Dedifferentiated amniotic fluid mesenchymal stem cell (primary cell): ENCODE data around the gene CENPM.
A peak's percentile ranks its signal among the peaks of the same experiment; 100 is the strongest.
"Not testable (repeated sequence)": the region's sequence is repeated elsewhere in the genome, so short reads cannot be mapped to it uniquely, and the experiment has no call there.

ENCODE experiments used
- DNase-seq: peaks from one replicate; pipeline ENCODE4 v3.0.0-alpha.2; 2016; ENCODE audit errors: extremely low spot score

Gene CENPM

DNA sequence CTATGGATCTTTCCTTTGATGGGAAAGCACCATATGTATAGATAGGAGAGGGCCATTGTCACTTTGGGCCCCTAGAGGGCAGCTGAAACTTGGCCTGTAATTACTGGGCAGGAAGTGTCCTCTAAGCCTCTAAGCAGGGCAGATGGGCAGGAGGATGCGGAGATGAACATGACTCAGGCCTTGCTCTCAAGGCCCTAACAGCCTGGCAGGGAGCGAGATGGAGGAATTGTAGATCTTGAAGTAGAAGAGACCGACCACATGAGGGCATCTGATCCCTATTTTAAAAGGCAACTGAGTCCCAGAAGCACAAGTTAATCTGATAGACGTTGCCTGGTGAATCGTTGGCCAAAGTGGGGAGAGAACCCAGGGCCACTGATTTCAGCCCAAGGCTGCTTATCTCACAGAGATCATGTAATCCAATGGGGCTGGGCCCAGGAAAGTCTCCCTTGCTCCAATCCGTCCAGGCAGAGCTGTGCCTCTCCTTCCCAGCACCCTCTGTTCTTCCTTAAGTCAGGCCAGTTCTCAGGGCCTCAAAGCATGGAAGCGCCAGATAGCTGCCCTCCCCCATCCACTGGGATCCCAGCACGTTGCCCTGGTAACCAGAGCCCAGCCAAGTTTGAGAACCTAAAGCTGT lies 19.8 kb upstream of the CENPM start:
- DNase-seq: peak; percentile 93

GRCh38 chr22:41966225-41966606 lies 19.3 kb upstream of the CENPM start:
- no peak for DNase-seq

- DNase-seq: no peak
Observed at GRCh38 chr22:41964112-41964491, 17.1 kb upstream of the CENPM start.

DNA sequence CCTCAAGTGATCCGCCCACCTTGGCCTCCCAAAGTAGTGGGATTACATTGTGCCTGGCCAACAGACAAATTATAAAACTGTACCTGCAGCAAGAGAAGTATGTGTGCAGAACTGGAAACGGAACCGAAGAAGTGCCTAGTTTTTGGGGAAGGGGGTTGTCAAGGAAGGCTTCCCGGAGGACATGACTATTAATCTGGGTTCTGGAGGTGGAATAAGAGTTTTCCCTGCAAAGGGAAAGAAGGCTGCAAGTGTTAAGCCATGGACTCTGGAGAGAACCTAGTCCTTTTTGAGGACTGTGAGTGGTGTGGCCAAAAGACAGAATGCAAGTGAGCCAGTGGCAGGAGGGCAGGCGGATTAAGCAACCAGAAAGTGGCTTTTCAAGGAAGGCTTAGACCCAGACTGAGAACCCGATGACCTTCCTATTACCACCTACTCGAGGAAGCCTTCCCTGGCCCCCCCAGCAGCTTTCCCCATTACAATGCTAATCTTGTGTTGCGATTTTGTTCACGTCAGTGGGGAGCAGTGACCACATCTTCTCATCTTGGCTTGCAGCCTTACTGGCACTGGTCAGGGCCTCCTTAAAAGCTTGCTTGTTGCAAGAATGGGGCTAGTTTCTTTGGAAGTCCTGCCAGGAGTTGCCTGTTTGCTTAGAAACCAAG lies 16.6 kb upstream of the CENPM start:
- no peak for DNase-seq

DNA sequence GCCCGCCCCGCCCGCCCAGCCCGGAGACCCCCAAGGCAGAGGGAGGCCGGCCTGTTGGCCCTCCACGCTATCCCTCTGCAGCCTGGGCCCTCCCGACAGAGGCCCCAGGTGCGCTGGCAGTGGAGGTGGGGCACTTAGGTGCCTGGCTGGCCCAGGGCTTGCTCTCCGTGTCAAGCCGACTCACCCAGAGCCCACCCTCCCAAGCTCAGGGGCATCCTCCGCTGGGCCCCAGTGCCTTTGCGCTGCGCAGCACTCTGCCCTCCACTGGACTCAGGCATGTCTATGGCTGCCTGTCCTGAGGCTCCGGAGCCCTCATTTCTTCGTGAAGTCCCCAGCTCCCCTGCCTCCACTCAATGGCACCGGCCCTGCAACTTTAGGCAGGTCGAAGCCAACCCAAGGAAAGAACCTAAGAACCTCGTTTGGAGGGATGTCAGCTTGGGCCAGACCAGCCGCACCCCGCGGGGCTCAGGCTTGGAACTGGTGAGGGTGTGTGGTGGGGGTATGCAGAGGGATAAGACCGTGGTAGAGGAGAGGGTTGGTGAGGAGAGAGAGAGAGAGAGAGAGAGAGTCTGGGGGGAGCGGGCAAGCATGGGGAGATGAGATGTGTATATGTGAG lies 11.1 kb upstream of the CENPM start:
- DNase-seq: no peak

- no peak for DNase-seq
Observed at GRCh38 chr22:41952713-41953112, 5.8 kb upstream of the CENPM start.

- no peak for DNase-seq
Observed at GRCh38 chr22:41951898-41952474, 5.0 kb upstream of the CENPM start, which contains the start of gene SMIM45. SMIM45 (plus strand) TSS chr22:41952150.

- no peak for DNase-seq
Observed at GRCh38 chr22:41949297-41949965, 2.5 kb upstream of the CENPM start.

DNA sequence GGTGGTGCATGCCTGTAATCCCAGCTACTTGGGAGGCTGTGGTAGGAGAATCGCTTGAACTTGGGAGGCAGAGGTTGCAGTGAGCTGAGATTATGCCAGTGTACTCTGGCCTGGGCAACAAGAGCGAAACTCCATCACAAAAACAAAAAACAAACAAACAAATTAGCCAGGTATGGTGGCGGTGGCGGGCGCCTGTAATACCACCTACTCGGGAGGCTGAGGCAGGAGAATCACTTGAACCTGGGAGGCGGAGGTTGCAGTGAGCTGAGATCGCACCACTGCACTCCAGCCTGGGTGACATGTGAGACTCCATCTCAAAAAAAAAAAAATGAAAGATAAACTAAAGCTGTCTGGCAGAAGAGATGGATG lies 2.0 kb upstream of the CENPM start:
- DNase-seq: not testable (repeated sequence)

DNA sequence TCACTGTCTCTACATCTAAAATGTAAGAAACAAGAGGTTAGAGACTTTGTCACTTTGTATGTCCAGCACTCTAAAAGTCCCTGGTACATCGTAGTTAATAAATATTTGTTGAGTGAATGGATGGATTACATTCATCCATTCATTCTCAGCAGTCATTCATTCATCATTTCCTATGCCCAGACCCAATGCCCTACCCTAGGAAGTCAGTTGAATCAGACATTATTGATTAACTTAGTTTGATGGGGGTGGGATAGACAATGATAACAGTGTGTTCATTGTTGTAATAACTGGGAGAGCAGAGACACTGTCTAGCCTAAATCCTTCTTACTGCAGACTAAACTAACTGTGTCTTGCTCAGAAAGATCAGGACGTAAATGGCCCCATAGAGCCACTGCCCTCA lies 1.2 kb upstream of the CENPM start:
- DNase-seq: no peak

- DNase-seq: no peak
Observed at GRCh38 chr22:41947424-41948080, 600 bp upstream of the CENPM start.

GRCh38 chr22:41943661-41944209 lies 3.2 kb downstream of the CENPM start:
- no peak for DNase-seq

- peak; percentile 81 for DNase-seq
Observed at GRCh38 chr22:41940832-41941765, 5.9 kb downstream of the CENPM start.

DNA sequence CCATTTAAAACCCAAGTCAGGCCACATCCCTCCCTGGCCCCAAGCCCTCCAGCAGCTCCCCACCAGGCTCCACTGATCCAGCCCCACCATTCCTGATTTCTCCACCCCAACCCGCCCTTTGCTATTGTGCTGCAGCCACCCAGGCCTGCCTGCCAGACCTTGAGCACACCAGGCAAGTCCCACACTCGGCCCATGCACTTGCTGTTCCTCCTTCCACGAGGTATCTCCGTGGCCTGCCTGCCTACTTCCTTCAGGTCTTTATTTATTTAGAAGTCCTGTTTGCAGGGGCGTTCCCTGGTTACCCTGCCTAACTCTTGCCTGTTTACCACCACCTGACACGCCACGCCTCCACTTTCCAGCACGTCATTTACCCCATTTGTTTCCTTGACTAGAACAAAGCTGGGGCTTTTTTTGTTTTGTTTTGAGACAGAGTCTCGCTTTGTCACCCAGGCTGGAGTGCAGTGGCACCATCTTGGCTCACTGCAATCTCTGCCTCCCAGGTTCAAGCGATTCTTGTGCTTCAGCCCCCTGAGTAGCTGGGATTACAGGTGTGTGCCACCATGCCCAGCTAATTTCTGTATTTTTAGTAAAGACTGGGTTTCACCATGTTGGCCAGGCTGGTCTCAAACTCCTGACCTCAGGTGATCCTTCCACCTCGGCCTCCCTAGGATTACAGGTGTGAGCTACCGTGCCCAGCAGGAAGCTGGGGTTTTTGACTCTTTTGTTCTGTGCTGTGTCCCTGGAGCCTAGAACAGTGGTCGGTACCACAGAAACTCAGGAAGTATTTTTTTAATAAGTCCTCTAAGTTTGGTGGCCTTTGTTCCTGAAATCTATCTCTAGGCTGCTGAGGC lies 6.7 kb downstream of the CENPM start:
- DNase-seq: no peak

DNA sequence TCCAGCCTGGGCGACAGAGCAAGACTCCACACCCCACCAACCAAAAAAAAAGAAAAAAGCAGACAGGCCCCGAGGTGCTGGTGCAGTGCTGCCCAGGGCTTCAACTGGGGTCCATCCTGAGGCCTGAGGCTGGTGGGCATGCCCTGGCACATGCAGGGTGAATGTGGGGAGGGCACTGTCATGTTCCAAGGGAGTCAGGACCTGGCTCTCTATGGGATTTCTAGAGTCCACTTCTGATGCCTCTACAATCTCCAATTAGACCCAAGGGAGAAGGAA lies 10.1 kb downstream of the CENPM start:
- no peak for DNase-seq

- no peak for DNase-seq
Observed at GRCh38 chr22:41935509-41935908, 11.4 kb downstream of the CENPM start.

- DNase-seq: no peak
Observed at GRCh38 chr22:41935015-41935351, 12.0 kb downstream of the CENPM start.

DNA sequence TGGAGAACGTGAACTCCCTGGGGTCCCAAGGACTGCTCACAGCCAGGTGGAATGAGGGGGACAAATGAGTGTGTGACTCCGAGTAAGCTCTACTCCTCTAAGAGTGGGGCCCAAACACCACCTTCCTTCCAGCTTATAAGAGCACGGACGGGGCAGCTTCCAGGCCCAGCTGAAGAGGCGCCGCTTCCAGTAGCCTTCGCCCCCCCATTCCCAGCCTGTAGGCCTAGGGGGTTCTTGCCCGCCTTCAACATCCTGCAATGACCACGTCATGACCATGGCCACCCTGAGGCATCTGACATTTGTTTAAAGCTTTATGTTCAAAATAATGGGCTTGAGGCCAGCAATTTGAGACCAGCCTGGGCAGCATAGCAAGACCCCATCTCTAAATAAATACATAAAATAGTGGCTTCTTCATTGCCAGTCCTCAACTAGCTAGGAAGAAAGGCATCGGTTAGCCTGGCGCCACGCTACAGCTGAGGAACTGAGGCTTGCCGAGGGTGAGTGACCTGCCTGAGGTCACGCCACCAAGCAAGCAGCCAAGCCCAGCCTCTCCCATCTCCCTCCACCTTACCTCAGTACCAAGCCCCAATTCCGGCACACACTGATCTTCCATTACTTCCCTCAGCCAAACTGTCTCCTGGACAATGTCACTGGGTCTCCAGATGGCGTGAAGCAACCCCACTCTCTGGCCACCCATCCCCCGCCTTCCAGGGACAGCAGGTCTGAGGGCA lies 12.5 kb downstream of the CENPM start:
- DNase-seq: no peak
